GM12892 (cell line): ENCODE measurements around the gene SMARCB1.

Experiments used
- POLR2A ChIP-seq: IDR thresholded peaks from 2 replicates; pipeline ENCODE4 v1.6.1; 2011; ENCODE audit warnings: low read depth, low read length, control low read depth
- POLR2AphosphoS5 ChIP-seq: IDR thresholded peaks from 2 replicates; pipeline ENCODE4 v1.6.1; 2011; ENCODE audit warnings: low read depth, low read length, control low read depth
- TAF1 ChIP-seq: IDR thresholded peaks from 2 replicates; pipeline ENCODE4 v1.6.1; 2011; ENCODE audit warnings: low read depth, mild to moderate bottlenecking, control low read depth, low read length, borderline replicate concordance

GRCh38 chr22:23753385-23753784 is 33.4 kb upstream of the SMARCB1 start:
- TF ChIP-seq POLR2A = no peak
- no peak for TF ChIP-seq POLR2AphosphoS5
- TF ChIP-seq TAF1 = no peak
